Suppressor macrophage treated with lipopolysaccharide for 1 hour (primary cell): ENCODE results near the gene GCNT2.
"Not testable (repeated sequence)": the region's sequence is repeated elsewhere in the genome, so short reads cannot be mapped to it uniquely, and the experiment has no call there.

Experiments
- DNase-seq, 3 donors: peaks; one replicate each; pipeline ENCODE4 v3.0.0-alpha.2; 2020 to 2022

Gene GCNT2

GRCh38 chr6:10521104-10521808 lies at the start of gene GCNT2:
GCNT2 (plus strand) TSS chr6:10521351; CDS start chr6:10528912, 7,561 bp downstream.
- peak; percentile 51 to 75 (median 71) for DNase-seq

- DNase-seq = no peak
Observed at GRCh38 chr6:10472634-10473033, 48.5 kb upstream of the GCNT2 start.

- DNase-seq = peak; percentile 59 to 77 (median 69)
Observed at GRCh38 chr6:10478187-10479040, 42.7 kb upstream of the GCNT2 start.

DNA sequence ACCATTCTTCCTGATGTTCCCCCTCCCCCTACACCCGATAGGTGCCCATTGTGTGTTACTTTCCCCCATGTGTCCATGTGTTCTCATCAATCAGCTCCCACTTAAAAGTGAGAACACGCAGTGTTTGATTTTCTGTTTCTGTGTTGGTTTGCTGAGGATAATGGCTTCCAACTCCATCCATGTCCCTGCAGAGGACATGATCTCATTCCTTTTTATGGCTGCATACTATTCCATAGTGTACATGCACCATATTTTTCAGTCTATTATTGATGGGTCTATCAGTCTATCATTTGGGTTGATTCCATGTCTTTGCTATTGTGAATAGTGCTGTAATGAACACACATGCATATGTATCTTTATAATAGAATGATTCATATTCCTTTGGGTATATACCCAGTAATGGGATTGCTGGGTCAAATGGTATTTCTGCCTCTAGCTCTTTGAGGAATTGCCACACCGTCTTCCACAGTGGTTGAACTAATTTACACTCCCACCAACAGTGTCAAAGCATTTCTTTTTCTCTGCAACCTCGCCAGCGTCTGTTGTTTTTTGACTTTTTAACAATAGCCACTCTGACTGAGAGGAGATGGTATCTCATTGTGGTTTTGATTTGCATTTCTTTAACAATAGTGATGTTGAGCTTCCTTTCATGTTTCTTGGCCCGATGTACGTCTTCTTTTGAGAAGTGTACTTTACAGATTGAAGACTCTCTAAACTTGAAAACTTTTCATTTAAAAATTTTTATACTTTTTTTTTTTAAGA lies 41.0 kb upstream of the GCNT2 start:
- DNase-seq = no peak

- no peak for DNase-seq
Observed at GRCh38 chr6:10481101-10481500, 40.0 kb upstream of the GCNT2 start.

- DNase-seq = no peak
Observed at GRCh38 chr6:10482636-10483257, 38.4 kb upstream of the GCNT2 start.

GRCh38 chr6:10484912-10485311 lies 36.2 kb upstream of the GCNT2 start:
- no peak for DNase-seq

DNA sequence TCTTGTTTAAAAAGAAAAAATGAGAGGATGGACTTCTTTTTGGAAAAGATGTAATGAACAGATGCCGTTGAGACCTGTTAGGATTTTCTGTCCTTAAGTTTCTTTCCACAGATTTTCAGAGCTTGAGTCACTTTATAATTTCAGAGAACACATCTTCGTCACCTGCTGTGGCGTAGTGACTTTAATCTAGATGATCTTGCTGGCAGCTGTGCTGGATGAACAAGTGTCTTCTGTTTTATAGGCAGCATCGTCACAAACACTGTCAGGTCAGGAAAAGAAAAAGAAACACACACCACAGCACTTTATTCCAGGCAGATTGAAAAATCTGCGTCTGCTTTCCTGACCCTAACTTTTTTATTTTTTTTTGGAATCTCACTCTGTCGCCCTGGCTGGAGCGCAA lies 35.7 kb upstream of the GCNT2 start:
- no peak for DNase-seq

GRCh38 chr6:10486215-10486614 lies 34.9 kb upstream of the GCNT2 start:
- DNase-seq = no peak

DNA sequence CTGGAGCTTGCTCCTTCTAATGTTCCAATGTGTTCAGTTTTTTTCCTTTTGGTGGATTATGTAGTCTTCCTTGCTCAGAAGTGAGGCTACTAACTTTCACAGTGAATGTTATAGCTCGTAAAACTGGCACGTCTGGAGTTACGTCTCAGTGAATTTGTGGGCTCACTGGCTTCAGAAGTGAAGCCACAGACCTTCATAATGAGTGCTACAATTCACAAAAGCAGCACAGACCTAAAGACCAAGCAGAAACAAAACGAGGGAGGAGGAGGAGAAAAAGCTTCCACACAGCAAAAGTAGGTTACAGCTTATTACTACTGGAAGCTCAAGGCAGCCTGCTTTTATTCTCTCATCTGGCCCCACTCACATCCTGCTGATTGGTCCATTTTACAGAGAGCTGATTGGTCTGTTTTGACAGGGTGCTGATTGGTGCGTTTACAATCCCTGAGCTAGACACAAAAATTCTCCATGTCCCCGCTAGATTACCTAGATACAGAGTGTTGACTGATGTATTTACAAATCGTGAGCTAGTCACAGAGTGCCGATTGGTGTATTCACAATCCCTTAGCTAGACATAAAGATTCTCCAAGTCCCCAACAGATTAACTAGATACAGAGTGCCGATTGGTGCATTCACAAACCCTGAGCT lies 34.1 kb upstream of the GCNT2 start:
- not testable (repeated sequence) for DNase-seq

DNA sequence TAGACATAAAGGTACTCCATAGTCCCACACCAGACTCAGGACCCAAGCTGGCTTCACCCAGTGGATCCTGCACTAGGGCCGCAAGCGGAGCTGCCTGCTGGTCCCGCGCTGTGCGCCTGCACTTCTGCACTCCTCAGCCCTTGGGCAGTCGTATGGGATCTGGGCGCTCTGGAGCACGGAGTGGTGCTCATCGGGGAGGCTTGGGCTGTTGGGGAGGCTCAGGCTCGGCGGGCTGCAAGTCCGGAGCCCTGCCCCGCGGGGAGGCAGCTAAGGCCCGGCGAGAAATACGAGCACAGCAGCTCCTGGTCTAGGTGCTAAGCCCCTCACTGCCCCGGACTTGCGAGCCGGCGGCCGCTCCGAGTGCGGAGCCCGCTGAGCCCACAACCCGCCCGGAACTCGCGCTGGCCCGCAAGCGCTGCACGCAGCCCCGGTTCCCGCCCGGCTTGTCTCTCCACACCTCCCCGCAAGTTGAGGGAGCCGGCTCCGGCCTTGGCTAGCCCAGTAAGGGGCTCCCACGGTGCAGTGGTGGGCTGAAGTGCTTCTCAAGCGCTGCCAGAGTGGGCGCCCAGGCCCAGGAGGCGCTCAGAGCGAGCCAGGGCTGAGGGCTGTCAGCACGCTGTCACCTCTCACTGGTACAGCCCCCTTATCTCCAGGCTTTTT lies 33.4 kb upstream of the GCNT2 start:
- DNase-seq = no peak

DNA sequence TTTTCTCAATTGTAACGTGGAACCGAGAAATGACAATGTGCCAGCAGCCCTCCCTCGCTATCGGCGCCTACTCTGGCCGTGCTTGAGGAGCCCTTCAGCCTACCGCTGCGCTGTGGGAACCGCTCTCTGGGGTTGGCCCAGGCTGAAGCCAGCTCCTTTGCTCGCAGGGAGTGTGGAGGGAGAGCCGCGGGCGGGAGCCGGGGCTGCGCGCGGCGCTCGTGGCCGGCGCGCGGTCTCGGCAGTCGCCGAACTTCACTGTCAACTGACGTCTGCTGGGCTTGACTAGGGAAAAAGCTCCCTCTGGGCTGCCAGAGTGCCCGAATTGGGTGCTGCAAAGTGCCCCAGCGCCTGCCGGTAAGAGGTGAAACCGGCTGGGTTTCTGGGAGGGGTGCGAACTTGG lies 29.7 kb upstream of the GCNT2 start:
- no peak for DNase-seq

DNA sequence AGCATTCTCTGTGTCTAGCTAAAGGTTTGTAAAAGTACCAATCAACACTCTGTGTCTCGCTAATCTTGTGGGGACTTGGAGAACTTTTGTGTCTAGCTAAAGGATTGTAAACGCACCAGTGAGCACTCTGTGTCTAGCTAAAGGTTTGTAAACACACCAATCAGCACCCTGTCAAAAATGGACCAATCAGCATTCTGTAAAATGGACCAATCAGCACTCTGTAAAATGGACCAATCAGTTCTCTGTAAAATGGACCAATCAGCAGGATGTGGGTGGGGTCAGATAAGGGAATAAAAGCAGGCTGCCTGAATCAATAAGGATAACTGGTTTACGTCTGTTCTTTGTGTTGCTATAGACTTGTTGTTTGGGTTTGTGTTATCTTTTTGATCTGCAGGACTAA lies 29.2 kb upstream of the GCNT2 start:
- DNase-seq = not testable (repeated sequence)

GRCh38 chr6:10495029-10495428 lies 26.1 kb upstream of the GCNT2 start:
- DNase-seq = no peak

GRCh38 chr6:10505529-10505928 lies 15.6 kb upstream of the GCNT2 start:
- DNase-seq = no peak

DNA sequence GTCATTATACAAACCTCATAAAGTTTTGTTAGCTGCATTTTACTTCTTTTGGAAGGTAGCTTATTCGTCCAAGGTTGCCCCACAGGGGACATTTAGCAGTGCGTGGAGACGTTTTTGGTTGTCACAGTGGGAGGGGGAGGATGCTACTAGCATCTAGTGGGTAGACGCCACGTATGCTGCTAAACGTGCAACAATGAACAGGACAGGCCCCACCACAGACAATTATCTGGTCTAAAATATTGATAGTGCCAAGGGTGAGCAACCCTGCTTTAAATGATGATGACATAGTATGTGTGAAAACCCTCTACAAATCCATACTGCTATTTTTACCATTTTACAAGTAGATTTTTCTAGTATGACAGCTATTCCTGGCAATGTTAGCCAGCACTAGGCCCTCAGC lies 13.9 kb upstream of the GCNT2 start:
- DNase-seq = no peak

- DNase-seq = no peak
Observed at GRCh38 chr6:10507715-10508114, 13.4 kb upstream of the GCNT2 start.

GRCh38 chr6:10510592-10511367 lies 10.4 kb upstream of the GCNT2 start:
- DNase-seq = peak; percentile 74 to 79 (median 78)

DNA sequence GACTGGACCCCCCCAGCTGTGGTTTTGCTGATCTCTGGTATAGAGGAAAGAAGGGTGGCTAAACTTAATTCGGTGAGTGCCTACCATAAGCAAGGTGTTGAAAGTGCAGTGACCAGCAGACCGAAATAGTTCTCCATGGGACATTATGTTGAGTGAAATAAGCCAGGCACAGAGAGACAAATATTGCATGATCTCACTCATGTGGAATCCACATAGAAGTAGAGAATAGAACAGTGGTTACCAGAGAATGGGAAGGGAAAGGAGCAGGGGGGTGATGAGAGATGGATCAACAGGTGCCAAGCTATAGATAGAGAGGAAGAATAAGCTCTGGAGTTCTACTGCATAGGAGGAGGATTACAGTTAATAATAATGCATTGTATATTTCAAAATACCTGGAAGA lies 9.7 kb upstream of the GCNT2 start:
- no peak for DNase-seq

DNA sequence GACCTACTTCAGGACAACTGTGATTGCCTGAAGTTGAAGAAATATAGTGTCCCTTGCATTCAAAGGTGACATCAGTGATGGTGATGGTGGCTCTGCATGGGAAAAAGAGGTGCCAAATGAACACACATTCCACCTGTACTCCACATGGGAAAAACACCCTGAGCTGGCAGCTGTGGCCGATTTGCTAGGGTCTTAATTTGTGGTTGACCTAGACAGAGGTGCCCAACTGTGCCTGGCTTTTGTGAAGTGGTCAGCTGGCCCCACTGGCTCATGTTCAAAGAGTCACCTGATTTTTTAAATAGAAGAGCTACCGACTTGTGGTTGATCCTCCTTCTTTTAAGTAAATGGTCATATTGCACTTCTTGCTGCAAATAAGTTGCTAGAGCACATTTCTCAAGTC lies 7.6 kb upstream of the GCNT2 start:
- no peak for DNase-seq
